Osteocyte (in vitro differentiated cells): ENCODE data around the gene EXOSC2. TPM values are rescaled to one million over a fixed set of nuclear protein-coding genes. Genes with fewer than 3 reads are reported as not detected.

ENCODE experiments used
- DNase-seq: peaks from one replicate; pipeline ENCODE4 v3.0.0; 2021; ENCODE audit warnings: mixed read lengths; ENCODE audit not compliant: unreplicated experiment; ENCODE audit errors: extremely low spot score
- H3K27ac Mint-ChIP-seq: one replicate; pipeline ENCODE4 v1.8.0; 2021; ENCODE audit warnings: mild to moderate bottlenecking, mixed read lengths; ENCODE audit not compliant: unreplicated experiment
- H3K27me3 Mint-ChIP-seq: one replicate; pipeline ENCODE4 v1.8.0; 2021; ENCODE audit warnings: mixed read lengths; ENCODE audit not compliant: unreplicated experiment
- H3K36me3 Mint-ChIP-seq: one replicate; pipeline ENCODE4 v1.8.0; 2021; ENCODE audit warnings: mixed read lengths; ENCODE audit not compliant: unreplicated experiment
- H3K4me1 Mint-ChIP-seq: one replicate; pipeline ENCODE4 v1.8.0; 2021; ENCODE audit warnings: mixed read lengths; ENCODE audit not compliant: unreplicated experiment
- H3K4me3 Mint-ChIP-seq: one replicate; pipeline ENCODE4 v1.8.0; 2021; ENCODE audit warnings: mild to moderate bottlenecking, moderate library complexity, mixed read lengths; ENCODE audit not compliant: unreplicated experiment
- H3K9me3 Mint-ChIP-seq: one replicate; pipeline ENCODE4 v1.8.0; 2021; ENCODE audit warnings: mixed read lengths; ENCODE audit not compliant: unreplicated experiment
- total RNA-seq: library from RNA; stranded (reverse); gene quantifications from 2 replicates; pipeline ENCODE4 v1.2.1, GENCODE V29; 2021
- TF ChIP-seq, protein P1 (sequence below): fragments of 200-600 bp; sonication (generic); IDR thresholded peaks from 2 replicates; pipeline ENCODE4 v1.5.0; 2021; ENCODE audit warnings: antibody characterized with exemption, mild to moderate bottlenecking, moderate library complexity

Gene EXOSC2
- total RNA-seq, 1 donor from 2014 or later: 26.1 TPM

DNA sequence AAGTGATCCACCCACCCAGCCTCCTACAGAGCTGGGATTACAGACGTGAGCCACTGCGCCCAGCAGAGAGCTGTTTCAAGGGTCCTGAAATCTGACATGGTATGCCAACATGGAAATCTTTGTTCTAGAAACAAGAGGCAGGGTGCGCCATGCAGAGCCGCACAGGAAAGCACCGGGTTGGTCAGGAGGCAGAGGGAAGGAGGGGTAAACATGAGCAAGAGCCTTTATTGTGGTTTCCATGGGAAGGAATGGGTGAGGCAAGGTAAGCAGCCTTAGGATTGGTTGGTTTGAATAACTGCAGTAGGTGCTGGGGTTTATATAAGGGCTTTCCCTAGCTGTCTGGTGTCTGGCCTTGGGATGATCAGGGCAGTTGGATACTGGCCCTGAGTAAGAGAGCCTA, 5.5 kb upstream of the EXOSC2 start:
- no peaks in the 10 kb centered on the region for H3K9me3 Mint-ChIP-seq

DNA sequence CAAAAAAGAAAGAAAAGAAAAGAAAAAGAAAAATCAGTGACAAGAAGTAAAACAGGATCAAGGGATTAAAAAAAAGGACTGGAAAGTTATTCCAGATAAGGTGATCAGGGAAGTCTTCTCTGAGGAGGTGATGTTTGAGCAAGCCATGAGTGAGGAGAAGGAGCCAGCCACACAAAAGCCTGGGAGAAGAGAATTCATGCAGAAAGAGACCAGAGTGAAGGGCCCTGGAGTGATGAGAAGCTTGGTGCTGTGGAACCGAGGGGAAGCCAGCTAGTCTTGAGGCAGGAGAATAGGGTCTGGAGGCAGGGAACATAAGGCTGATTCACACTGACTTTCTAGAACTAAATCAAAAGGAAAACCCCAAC, 4.0 kb upstream of the EXOSC2 start:
- DNase-seq: no peak
- H3K36me3 Mint-ChIP-seq: no peaks in the 10 kb centered on the region
- TF ChIP-seq, protein P1, sequence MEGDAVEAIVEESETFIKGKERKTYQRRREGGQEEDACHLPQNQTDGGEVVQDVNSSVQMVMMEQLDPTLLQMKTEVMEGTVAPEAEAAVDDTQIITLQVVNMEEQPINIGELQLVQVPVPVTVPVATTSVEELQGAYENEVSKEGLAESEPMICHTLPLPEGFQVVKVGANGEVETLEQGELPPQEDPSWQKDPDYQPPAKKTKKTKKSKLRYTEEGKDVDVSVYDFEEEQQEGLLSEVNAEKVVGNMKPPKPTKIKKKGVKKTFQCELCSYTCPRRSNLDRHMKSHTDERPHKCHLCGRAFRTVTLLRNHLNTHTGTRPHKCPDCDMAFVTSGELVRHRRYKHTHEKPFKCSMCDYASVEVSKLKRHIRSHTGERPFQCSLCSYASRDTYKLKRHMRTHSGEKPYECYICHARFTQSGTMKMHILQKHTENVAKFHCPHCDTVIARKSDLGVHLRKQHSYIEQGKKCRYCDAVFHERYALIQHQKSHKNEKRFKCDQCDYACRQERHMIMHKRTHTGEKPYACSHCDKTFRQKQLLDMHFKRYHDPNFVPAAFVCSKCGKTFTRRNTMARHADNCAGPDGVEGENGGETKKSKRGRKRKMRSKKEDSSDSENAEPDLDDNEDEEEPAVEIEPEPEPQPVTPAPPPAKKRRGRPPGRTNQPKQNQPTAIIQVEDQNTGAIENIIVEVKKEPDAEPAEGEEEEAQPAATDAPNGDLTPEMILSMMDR: no peak
- H3K27ac Mint-ChIP-seq: peak overlapping the region; percentile 57
- no peak overlapping the region for H3K4me3 Mint-ChIP-seq
- no peaks in the 10 kb centered on the region for H3K27me3 Mint-ChIP-seq
- H3K9me3 Mint-ChIP-seq: no peaks in the 10 kb centered on the region
- peaks cover 21% of the 10 kb centered on the region for H3K4me1 Mint-ChIP-seq

More for the DNA sequence above, 5.5 kb upstream of the EXOSC2 start:
- TF ChIP-seq, protein P1: no peak
- Mint-ChIP-seq H3K4me1 (peaks cover 14% of the 10 kb centered on the region), H3K27me3 (no peaks in the 10 kb centered on the region), H3K27ac (no peak overlapping the region), H3K36me3 (no peaks in the 10 kb centered on the region), H3K4me3 (no peak overlapping the region)
- no peak for DNase-seq

DNA sequence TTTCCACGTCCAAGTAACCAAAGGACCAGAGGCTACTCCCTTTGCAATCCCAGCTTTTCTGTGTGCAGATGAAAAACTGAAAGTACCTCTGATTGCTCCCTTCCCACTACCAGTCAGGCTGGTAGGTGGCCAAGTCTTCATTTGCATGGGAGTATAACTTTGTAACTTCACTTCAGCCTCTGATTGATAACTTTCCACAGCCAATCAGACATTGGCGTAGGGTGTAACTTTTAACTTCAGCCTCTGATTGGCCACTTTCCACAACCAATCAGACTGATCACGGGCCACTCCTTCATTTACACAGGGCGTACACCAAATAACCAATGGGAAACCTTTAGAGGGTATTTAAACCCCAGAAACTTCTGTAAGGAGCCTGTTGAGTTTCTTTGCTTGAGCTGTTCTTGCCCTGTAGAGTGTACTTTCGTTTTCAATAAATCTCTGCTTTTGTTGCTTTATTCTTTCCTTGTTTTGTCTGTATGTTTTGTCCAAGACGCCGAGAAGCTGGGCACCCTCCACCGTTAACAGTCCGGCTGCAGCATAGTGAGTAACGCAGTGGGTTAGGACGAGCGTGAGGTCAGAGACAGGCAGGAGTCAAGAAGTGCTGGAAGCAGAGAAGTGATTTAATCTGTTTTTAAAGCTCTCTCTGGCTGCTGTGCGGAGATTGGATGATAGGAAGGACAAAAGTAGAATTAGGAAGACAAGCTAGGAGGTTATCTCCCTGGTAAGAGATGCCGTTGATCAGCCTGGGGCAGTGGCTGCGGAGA, 3.5 kb upstream of the EXOSC2 start:
- no peaks in the 10 kb centered on the region for H3K9me3 Mint-ChIP-seq
- DNase-seq: no peak
- TF ChIP-seq, protein P1: no peak
- H3K4me1 Mint-ChIP-seq: peaks cover 27% of the 10 kb centered on the region
- no peaks in the 10 kb centered on the region for H3K27me3 Mint-ChIP-seq
- H3K36me3 Mint-ChIP-seq: no peaks in the 10 kb centered on the region
- peak overlapping the region; percentile 57 for H3K4me3 Mint-ChIP-seq
- peak overlapping the region; percentile 57 for H3K27ac Mint-ChIP-seq

DNA sequence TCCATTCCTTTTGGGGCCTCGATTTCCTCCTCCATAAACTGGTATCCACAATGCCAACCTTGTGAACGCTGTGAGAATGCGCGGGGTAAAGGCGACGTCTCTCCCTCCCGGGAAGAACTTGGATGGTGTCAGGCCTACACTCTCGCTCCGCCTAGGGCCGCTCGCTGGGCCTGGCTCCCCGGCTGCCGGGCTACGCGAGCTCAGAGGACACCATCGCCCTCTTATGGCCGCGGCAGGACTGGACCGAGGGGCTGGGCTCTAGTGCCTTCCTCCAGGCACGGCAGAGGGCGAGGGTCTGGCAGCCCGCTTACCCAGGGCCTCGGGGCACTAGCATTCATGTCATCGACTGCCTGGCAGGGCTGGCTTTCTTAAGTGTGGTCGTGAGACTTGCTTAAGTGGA, 1.3 kb upstream of the EXOSC2 start:
- Mint-ChIP-seq H3K27ac (no peak overlapping the region), H3K27me3 (no peaks in the 10 kb centered on the region), H3K36me3 (peaks cover 13% of the 10 kb centered on the region), H3K4me1 (peaks cover 34% of the 10 kb centered on the region), H3K9me3 (no peaks in the 10 kb centered on the region), H3K4me3 (no peak overlapping the region)
- no peak for DNase-seq
- TF ChIP-seq, protein P1: no peak

DNA sequence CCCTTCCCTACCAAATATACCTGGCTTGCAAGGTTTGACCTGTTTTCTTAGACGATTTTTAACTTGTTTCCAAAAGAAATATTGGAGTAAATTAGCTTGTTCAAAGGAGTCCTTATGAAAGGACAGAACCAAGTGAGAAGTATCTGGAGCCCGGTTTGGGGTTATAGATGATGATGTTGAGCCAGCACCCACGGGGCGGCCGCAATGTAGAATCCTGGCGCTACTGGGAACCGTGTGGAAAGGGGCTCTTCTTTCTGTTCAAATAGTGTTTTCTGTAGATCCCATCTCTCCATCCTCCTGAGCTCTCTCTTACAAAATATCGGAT, 517 bp upstream of the EXOSC2 start:
- DNase-seq: no peak
- Mint-ChIP-seq H3K9me3 (no peaks in the 10 kb centered on the region), H3K27ac (peak overlapping the region; percentile 93), H3K4me3 (peak overlapping the region; percentile 93), H3K36me3 (peaks cover 16% of the 10 kb centered on the region), H3K4me1 (peaks cover 34% of the 10 kb centered on the region), H3K27me3 (no peaks in the 10 kb centered on the region)
- TF ChIP-seq, protein P1: no peak
